AG04450 (cell line): ENCODE data around the gene APBB2. TPM values are rescaled to one million over a fixed set of nuclear protein-coding genes. Genes with fewer than 3 reads are reported as not detected.

ENCODE experiments used
- CTCF ChIA-PET: fragments of 300-600, 350-600 bp; formaldehyde crosslinking; extraction: SDS; loops from one replicate; lab custom pipeline; 2022; ENCODE audit warnings: antibody characterized with exemption, inconsistent platforms; lab: Charles Lee
- POLR2A ChIA-PET: fragments of 350-600 bp; formaldehyde crosslinking; extraction: SDS; loops from one replicate; lab custom pipeline; 2021; ENCODE audit warnings: antibody characterized with exemption, inconsistent platforms; lab: Yijun Ruan, JAX
- DNase-seq: peaks from one replicate; pipeline ENCODE4 v3.0.0-alpha.2; 2011; ENCODE audit warnings: low read depth, low spot score
- H3K27ac ChIP-seq: one replicate; pipeline ENCODE4 v1.5.1; 2012; ENCODE audit warnings: low read depth, low read length, control low read depth
- H3K27me3 ChIP-seq: one replicate; pipeline ENCODE4 v1.6.0; 2012; ENCODE audit warnings: low read length; ENCODE audit not compliant: control insufficient read depth, insufficient read depth
- H3K4me3 ChIP-seq: 2 replicates; pipeline ENCODE4 v1.5.1; 2011; ENCODE audit warnings: mild to moderate bottlenecking, low read depth, low read length, control low read depth
- H3K9me3 ChIP-seq: 2 replicates; pipeline ENCODE4 v1.5.1; 2012; ENCODE audit warnings: low read length; ENCODE audit not compliant: control insufficient read depth, insufficient read depth
- CTCF ChIP-seq: IDR thresholded peaks from 2 replicates; pipeline ENCODE4 v1.5.1; 2011; ENCODE audit warnings: low read depth, low read length, control low read depth, inconsistent platforms
- polyA plus RNA-seq: library from polyadenylated mRNA; depleted of rRNA; stranded (reverse); fragments of >200 nt; gene quantifications from 2 replicates; pipeline ENCODE4 v1.2.3, GENCODE V29; 2011

APBB2 gene
- polyA plus RNA-seq, 1 experiment, result 52.7 TPM

DNA sequence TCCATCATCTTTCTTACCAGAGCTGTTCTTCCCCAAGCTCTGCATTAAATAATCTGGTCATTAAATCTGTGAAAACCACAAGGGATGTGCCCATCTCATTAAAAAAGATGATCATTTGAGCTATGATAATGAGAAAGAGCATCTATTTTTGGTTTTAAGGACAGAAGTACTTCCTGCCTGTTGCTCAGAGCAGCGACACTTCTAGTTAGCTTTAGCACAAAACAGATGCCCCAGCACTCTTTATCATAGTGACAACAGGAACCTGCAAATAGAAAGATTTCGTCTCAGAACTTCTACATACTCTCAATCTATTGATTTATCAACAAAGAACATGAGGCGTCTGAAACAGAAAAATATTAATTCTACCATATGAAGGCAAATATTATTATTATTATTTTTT is 140.1 kb downstream of the APBB2 start:
- TF ChIP-seq CTCF, result no peak
- no peaks in the 10 kb centered on the region for H3K27me3 ChIP-seq
- DNase-seq, result no peak
- no peak overlapping the region for H3K4me3 ChIP-seq
- H3K27ac ChIP-seq, result no peak overlapping the region
- ChIA-PET POLR2A (no interaction called here), CTCF (no interaction called here)
- H3K9me3 ChIP-seq, result no peaks in the 10 kb centered on the region

DNA sequence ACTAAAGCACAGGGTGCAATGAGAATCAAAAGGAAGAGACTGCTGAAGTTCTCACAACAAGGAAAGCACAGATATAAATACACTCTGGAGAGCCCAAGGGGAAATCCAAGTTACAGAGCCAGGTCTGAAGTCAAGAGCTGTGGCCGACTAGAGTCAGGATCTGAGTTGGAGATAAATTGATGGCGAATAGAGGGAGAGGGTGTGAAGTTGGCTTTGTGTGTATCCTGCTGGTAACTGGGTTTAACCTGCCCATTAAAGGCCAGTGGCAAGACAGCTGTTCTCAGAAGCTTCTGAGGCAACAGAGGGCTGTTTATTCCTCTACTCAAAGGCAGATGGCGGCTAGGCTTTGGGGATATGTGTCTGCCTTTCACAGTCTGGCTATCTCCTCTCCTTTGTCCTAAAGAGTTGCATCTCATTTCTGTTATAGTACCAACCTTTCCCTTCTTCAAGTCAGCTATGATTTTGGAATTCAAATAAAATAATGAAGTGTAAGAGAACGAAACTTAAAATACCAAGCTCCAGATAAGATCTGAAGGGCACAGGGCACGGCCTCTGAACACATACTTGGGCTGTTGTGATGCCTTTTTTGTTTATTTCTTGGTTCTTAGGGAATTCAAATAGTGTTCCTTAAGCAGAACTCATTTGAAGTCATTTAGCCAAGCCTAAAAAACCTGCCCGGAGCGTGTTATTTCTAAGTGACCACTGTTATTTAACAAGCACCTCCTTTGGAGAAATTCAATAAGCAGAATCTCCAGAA is 142.1 kb downstream of the APBB2 start:
- H3K9me3 ChIP-seq, result no peaks in the 10 kb centered on the region
- H3K4me3 ChIP-seq, result no peak overlapping the region
- no peak for TF ChIP-seq CTCF
- H3K27ac ChIP-seq, result no peak overlapping the region
- H3K27me3 ChIP-seq, result no peaks in the 10 kb centered on the region
- ChIA-PET CTCF (interaction anchor here (0.6 kb wide), 1 partner anchor 142 kb away, joined by 3 read pairs; the partner anchor contains the start of gene APBB2), POLR2A (no interaction called here)
- no peak for DNase-seq

DNA sequence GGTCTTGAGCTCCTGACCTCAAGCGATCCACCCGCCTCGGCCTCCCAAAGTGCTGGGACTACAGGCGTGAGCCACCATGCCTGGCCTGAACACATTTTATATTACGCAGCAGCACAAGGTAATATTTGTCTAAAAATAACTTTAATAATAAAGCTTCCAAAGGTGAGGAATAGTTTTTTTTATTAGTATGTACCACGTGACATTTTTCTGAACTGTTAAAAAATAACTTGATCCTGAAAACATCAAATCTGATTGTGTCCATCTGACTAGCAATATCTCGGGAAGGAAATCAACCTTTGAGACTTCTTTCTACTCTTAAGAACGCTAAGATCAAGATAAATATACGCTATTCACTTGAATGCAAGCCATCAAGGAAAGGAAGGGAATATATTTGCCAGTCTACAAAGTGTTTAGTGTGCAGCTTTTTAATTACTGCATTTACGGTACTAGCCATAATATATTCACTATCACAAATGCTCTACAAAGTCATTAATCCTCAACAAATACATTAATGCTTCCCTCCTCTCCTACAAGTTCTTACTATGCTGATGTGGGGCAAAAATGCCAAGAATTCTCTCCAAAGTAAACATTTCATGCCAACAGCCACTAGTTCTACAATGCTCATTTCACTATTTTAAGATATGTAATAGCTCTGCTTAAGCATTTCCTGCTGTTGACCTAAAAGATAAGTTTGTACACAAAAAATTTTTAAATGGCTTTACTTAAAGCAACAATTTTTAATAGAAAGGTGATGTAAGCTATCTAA is 143.6 kb downstream of the APBB2 start:
- H3K9me3 ChIP-seq, result no peaks in the 10 kb centered on the region
- no peak overlapping the region for H3K4me3 ChIP-seq
- H3K27me3 ChIP-seq, result no peaks in the 10 kb centered on the region
- H3K27ac ChIP-seq, result no peak overlapping the region
- DNase-seq, result no peak
- CTCF ChIA-PET, result interaction anchor here (1.3 to 1.4 kb wide), 2 partner anchors 46 to 146 kb away, joined by 3 to 5 read pairs; no protein-coding TSS in a partner anchor
- TF ChIP-seq CTCF, result no peak
- POLR2A ChIA-PET, result interaction anchor here (0.9 kb wide), 1 partner anchor 94 kb away, joined by 3 read pairs; no protein-coding TSS in a partner anchor

DNA sequence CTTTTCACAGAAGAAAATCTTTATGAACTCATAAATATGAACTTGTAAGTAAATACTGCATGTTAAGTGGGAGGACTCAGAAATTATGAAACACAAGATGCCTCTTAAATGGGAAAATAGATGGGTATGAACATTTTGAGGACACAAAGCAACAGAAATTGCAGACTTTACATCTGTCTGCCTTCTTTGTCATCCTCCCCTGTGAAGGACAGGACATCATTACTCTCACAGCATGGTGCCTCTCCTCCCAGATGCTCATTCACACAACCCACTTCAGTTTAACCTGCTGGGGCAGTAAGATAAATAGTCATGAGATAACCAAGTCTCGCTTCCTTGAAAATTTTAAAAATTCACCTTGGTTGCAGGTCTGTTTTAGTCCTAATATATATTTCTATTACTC is 144.5 kb downstream of the APBB2 start:
- Histone ChIP-seq H3K27me3 (no peaks in the 10 kb centered on the region), H3K27ac (no peak overlapping the region), H3K9me3 (no peaks in the 10 kb centered on the region), H3K4me3 (no peak overlapping the region)
- no peak for TF ChIP-seq CTCF
- ChIA-PET CTCF (interaction anchor here (1.4 kb wide), 1 partner anchor 145 kb away, joined by 5 read pairs; no protein-coding TSS in a partner anchor), POLR2A (no interaction called here)
- no peak for DNase-seq
